CD4-positive, alpha-beta T cell treated with Interferon alpha-2 for 1 hour (primary cell): ENCODE measurements around the gene GDNF.
A peak's percentile ranks its signal among the peaks of the same experiment; 100 is the strongest.

Source experiments
- DNase-seq, 2 donors: peaks; one replicate each; pipeline ENCODE4 v3.0.0-alpha.2; 2020 to 2022

Gene GDNF

GRCh38 chr5:37846786-37847310 is 7.0 kb upstream of the GDNF start:
- no peak for DNase-seq

GRCh38 chr5:37844009-37844408 is 4.2 kb upstream of the GDNF start:
- no peak for DNase-seq

- no peak for DNase-seq
Observed at GRCh38 chr5:37842048-37842447, 2.2 kb upstream of the GDNF start.

- no peak for DNase-seq
Observed at GRCh38 chr5:37841203-37841602, 1.4 kb upstream of the GDNF start.

GRCh38 chr5:37840053-37841034 is 503 bp upstream of the GDNF start:
- DNase-seq = no peak

- DNase-seq = no peak
Observed at GRCh38 chr5:37838933-37839341, 904 bp downstream of the GDNF start.

GRCh38 chr5:37838152-37838932 is 1.5 kb downstream of the GDNF start:
- no peak for DNase-seq

- DNase-seq = peak; percentile 22 to 31
Observed at GRCh38 chr5:37837414-37838032, 2.3 kb downstream of the GDNF start.

- no peak for DNase-seq
Observed at GRCh38 chr5:37836592-37837413, 3.0 kb downstream of the GDNF start.

- DNase-seq = no peak
Observed at GRCh38 chr5:37836235-37836591, 3.6 kb downstream of the GDNF start.

- no peak for DNase-seq
Observed at GRCh38 chr5:37835380-37835973, 4.4 kb downstream of the GDNF start.

- no peak for DNase-seq
Observed at GRCh38 chr5:37834542-37835379, 5.1 kb downstream of the GDNF start.

- no peak for DNase-seq
Observed at GRCh38 chr5:37833990-37834389, 5.9 kb downstream of the GDNF start.

- no peak for DNase-seq
Observed at GRCh38 chr5:37831821-37832534, 7.9 kb downstream of the GDNF start.

- no peak for DNase-seq
Observed at GRCh38 chr5:37830348-37830747, 9.5 kb downstream of the GDNF start.

GRCh38 chr5:37825334-37825915 is 14.4 kb downstream of the GDNF start:
- DNase-seq = no peak

- DNase-seq = no peak
Observed at GRCh38 chr5:37823433-37824152, 16.2 kb downstream of the GDNF start.

- DNase-seq = no peak
Observed at GRCh38 chr5:37816883-37817282, 23.0 kb downstream of the GDNF start.

GRCh38 chr5:37816331-37816730 is 23.5 kb downstream of the GDNF start:
- no peak for DNase-seq
